Gastrocnemius medialis (tissue), 4 donors: ENCODE data around the gene CCDC200. TPM values are rescaled to one million over a fixed set of nuclear protein-coding genes. Genes with fewer than 3 reads are reported as not detected.

Experiments
- ATAC-seq, 2 donors: fragments of 150-250 bp; one replicate each; pipeline ENCODE4 v1.9.1; 2016
- DNase-seq, 2 donors: peaks; one replicate each; pipeline ENCODE4 v3.0.0-alpha.2; 2019
- H3K27ac ChIP-seq, 4 donors: fragments of 200-600 bp; sonication (generic); 1 replicate in 1 of 4; 2 replicates in 3 of 4; pipeline ENCODE4 v1.5.1; 2016 to 2018; ENCODE audit warnings: mild to moderate bottlenecking in 2 of 4, moderate library complexity in 1 of 4
- H3K27me3 ChIP-seq, 3 donors: fragments of 200-600 bp; sonication (generic) in 2 of 3; 1 replicate in 1 of 3; 2 replicates in 2 of 3; pipeline versions ENCODE4 v1.5.1 to v1.6.0; 2016 to 2019; ENCODE audit warnings: mild to moderate bottlenecking in 1 of 3, moderate library complexity in 1 of 3
- H3K36me3 ChIP-seq, 2 donors: fragments of 200-600 bp; sonication (generic) in 1 of 2; one replicate each; pipeline ENCODE4 v1.5.1; 2017 to 2018
- H3K4me1 ChIP-seq, 2 donors: fragments of 200-600 bp; sonication (generic) in 1 of 2; one replicate each; pipeline ENCODE4 v1.5.1; 2016 to 2017; ENCODE audit warnings: mild to moderate bottlenecking in 2 of 2
- H3K4me3 ChIP-seq, 4 donors: fragments of 200-600 bp; sonication (generic) in 3 of 4; 1 replicate in 1 of 4; 2 replicates in 3 of 4; pipeline ENCODE4 v1.5.1; 2016 to 2019; ENCODE audit warnings: mild to moderate bottlenecking in 2 of 4
- H3K9me3 ChIP-seq, 3 donors: fragments of 200-600 bp; sonication (generic) in 2 of 3; 1 replicate in 1 of 3; 2 replicates in 2 of 3; pipeline ENCODE4 v1.5.1; 2016 to 2019
- POLR2A ChIP-seq, 2 donors: fragments of 450-650 bp; IDR thresholded peaks; one replicate each; pipeline ENCODE4 v1.6.1; 2017; ENCODE audit warnings: antibody characterized with exemption in 2 of 2, mild to moderate bottlenecking in 2 of 2, moderate library complexity in 2 of 2
- in situ Hi-C, 4 donors: fragments of 200-750 bp; cut with MboI; loops; one replicate each; pipeline versions ENCODE4 v1.15.0 to v1.8.0; 2017; ENCODE audit warnings: low sequenced_read_pairs in 4 of 4
- intact Hi-C: fragments of 100-400 bp; cut with DNase I; formaldehyde crosslinking; loops from one replicate; pipeline ENCODE4 v1.15.1; 2023; ENCODE audit warnings: low total_unique reads
- total RNA-seq, 4 donors: library from RNA; depleted of rRNA; stranded (reverse); fragments of >200 nt; gene quantifications; one replicate each; pipeline versions ENCODE4 v1.1.0 to v1.2.3, GENCODE V29; 2016
- TF ChIP-seq, protein P1 (sequence below), 5 experiments: fragments of 450-650 bp in 3 of 5; fragments of 200-600 bp in 2 of 5; sonication (generic) in 2 of 5; IDR thresholded peaks in 4 of 5; conservative IDR thresholded peaks in 1 of 5; 1 replicate in 4 of 5; 2 replicates in 1 of 5; pipeline ENCODE4 v1.5.1; 2016 to 2019; ENCODE audit warnings: antibody characterized with exemption in 5 of 5, mild to moderate bottlenecking in 3 of 5, moderate library complexity in 3 of 5

CCDC200 gene
- total RNA-seq, 4 donors from 2014 or later: not detected

GRCh38 chr17:43216369-43216761, 12.1 kb downstream of the CCDC200 start:
- in situ Hi-C loops: loop anchor here in 1 of 4 donors (25.0 kb wide), 2 partner anchors 96 to 271 kb away; partner anchors contain the start of gene DHX8
- ATAC-seq: no peak
- Histone ChIP-seq H3K27me3 (no peaks in the 10 kb centered on the region), H3K4me1 (no peaks in the 10 kb centered on the region), H3K27ac (no peak overlapping the region), H3K9me3 (no peaks in the 10 kb centered on the region), H3K36me3 (peaks cover 0 to 47% of the 10 kb centered on the region in 2 donors), H3K4me3 (no peak overlapping the region)
- no peak for DNase-seq
- TF ChIP-seq POLR2A (IDR thresholded peaks at IDR 0.05): no peak
- TF ChIP-seq, protein P1, sequence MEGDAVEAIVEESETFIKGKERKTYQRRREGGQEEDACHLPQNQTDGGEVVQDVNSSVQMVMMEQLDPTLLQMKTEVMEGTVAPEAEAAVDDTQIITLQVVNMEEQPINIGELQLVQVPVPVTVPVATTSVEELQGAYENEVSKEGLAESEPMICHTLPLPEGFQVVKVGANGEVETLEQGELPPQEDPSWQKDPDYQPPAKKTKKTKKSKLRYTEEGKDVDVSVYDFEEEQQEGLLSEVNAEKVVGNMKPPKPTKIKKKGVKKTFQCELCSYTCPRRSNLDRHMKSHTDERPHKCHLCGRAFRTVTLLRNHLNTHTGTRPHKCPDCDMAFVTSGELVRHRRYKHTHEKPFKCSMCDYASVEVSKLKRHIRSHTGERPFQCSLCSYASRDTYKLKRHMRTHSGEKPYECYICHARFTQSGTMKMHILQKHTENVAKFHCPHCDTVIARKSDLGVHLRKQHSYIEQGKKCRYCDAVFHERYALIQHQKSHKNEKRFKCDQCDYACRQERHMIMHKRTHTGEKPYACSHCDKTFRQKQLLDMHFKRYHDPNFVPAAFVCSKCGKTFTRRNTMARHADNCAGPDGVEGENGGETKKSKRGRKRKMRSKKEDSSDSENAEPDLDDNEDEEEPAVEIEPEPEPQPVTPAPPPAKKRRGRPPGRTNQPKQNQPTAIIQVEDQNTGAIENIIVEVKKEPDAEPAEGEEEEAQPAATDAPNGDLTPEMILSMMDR (IDR thresholded peaks at IDR 0.05 in 4 of 5, conservative IDR thresholded peaks at IDR 0.05 in 1 of 5): no peak
- intact Hi-C loops: no loop called here

DNA sequence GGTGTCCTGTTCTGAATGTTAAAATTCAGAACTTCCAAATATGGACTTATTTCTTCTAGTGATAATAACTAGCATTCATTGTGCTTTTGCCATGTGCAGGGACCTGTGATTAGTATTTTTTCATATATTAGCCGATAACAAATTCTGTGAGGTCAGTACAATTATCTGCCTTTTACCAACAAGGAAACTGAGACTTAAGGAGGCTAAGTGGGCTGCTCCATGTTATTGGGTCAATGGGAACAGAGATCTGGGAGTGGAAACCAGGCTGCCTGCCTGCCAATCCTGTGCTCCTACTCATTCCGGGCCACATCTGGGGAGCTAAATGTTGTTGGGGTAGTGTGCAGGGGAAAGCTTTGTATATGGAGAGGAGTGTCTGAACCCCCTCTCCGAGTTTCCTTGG, 13.1 kb downstream of the CCDC200 start:
- in situ Hi-C loops (loop anchor here in 1 of 4 donors (25.0 kb wide), 2 partner anchors 97 to 272 kb away; partner anchors contain the start of gene DHX8), intact Hi-C loops (no loop called here)
- ATAC-seq: no peak
- Histone ChIP-seq H3K9me3 (no peaks in the 10 kb centered on the region), H3K27ac (no peak overlapping the region), H3K4me1 (no peaks in the 10 kb centered on the region), H3K27me3 (no peaks in the 10 kb centered on the region), H3K4me3 (no peak overlapping the region), H3K36me3 (peaks cover 0 to 57% of the 10 kb centered on the region in 2 donors)
- TF ChIP-seq, protein P1 (IDR thresholded peaks at IDR 0.05 in 4 of 5, conservative IDR thresholded peaks at IDR 0.05 in 1 of 5): no peak
- no peak for TF ChIP-seq POLR2A (IDR thresholded peaks at IDR 0.05)
- DNase-seq: no peak

DNA sequence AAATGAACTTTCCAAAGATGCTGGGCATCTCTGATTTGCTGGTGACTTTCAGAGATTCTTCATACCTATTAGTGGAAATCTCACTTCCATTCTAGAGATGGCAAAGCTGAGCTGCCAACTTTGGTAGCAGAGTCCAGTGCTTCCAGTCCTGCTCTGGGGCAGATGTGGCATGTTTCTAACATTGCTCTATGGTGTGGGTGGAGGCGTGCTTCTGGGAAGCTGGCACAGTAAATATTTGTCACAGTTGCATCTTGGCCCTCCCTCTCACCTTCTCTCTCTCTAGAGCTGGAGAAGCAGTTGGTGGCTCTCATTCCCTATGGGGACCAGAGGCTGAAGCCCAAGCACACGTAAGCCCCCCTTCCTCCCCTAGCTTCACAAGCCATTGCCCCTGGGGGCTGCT, 14.9 kb downstream of the CCDC200 start:
- H3K9me3 ChIP-seq: no peaks in the 10 kb centered on the region
- H3K27ac ChIP-seq: no peak overlapping the region
- TF ChIP-seq, protein P1 (IDR thresholded peaks at IDR 0.05 in 4 of 5, conservative IDR thresholded peaks at IDR 0.05 in 1 of 5): no peak
- no peak for TF ChIP-seq POLR2A (IDR thresholded peaks at IDR 0.05)
- no peaks in the 10 kb centered on the region for H3K4me1 ChIP-seq
- no peak for ATAC-seq
- DNase-seq: no peak
- H3K36me3 ChIP-seq: peaks cover 0 to 69% of the 10 kb centered on the region in 2 donors
- H3K27me3 ChIP-seq: no peaks in the 10 kb centered on the region
- in situ Hi-C loops (loop anchor here in 1 of 4 donors (25.0 kb wide), 2 partner anchors 99 to 274 kb away; partner anchors contain the start of gene DHX8), intact Hi-C loops (loop anchor here (1.0 kb wide), 1 partner anchor 12 kb away; no protein-coding TSS in a partner anchor)
- no peak overlapping the region for H3K4me3 ChIP-seq

DNA sequence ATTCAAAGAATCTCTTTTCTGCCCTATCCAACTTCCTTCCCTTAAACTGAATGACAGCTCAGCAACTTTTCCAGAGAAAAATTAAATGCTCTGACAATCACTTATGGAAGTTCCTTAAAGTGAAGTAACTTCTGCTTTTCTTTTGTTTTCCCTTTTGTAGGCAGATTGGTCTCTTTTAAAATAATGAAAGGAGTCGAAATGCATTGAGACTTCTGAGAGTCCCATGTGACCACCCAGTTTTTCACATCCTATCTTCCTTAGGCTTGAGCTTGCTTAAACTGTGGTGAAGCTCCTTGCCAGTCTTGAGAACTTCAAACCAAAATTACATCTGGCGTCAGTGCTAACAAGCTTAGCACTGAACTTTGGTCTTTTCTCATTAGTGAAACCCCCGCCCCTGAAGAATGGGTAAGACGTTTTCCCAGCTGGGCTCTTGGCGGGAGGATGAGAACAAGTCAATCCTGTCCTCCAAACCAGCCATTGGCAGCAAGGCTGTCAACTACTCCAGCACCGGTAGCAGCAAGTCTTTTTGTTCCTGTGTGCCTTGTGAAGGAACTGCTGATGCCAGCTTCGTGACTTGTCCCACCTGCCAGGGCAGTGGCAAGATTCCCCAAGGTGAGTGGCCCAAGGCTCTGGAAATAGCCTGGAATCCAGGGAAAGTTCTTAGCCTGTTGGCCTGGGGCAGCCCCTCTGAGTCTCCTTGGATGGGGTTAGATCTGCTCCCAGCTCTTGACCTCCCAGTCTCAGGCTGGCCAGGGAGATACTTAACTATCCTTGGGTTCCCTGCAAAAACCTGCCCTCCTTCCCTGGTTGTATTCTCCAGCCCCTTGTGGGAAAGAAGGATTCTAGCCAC, 15.6 kb downstream of the CCDC200 start:
- DNase-seq (no peak), ATAC-seq (no peak)
- TF ChIP-seq POLR2A (IDR thresholded peaks at IDR 0.05): no peak
- TF ChIP-seq, protein P1 (IDR thresholded peaks at IDR 0.05 in 4 of 5, conservative IDR thresholded peaks at IDR 0.05 in 1 of 5): no peak
- Histone ChIP-seq H3K36me3 (peaks cover 2 to 69% of the 10 kb centered on the region in 2 donors), H3K27me3 (no peaks in the 10 kb centered on the region), H3K9me3 (no peaks in the 10 kb centered on the region), H3K4me3 (peak overlapping the region in 3 of 4 donors; percentile 53 to 63 (median 54)), H3K4me1 (no peaks in the 10 kb centered on the region), H3K27ac (peak overlapping the region in 2 of 4 donors; percentile 56 to 75)
- intact Hi-C loops (loop anchor here (1.0 kb wide), 1 partner anchor 12 kb away; no protein-coding TSS in a partner anchor), in situ Hi-C loops (loop anchor here in 1 of 4 donors (25.0 kb wide), 2 partner anchors 99 to 274 kb away; partner anchors contain the start of gene DHX8)
